ENCODE results near the gene ABCG1.

Gene ABCG1

GRCh38 chr21:42215942-42216725 is 2.8 kb upstream of the ABCG1 start:
- DNase-seq, result no peak

- no peak for DNase-seq
Measured at GRCh38 chr21:42216726-42217572, 2.0 kb upstream of the ABCG1 start.

GRCh38 chr21:42219606-42220137 is 732 bp downstream of the ABCG1 start:
- DNase-seq, result no peak

GRCh38 chr21:42220138-42220701 is 1.3 kb downstream of the ABCG1 start:
- DNase-seq, result peak; percentile 97

GRCh38 chr21:42221581-42222345 is 2.8 kb downstream of the ABCG1 start:
- peak; percentile 74 for DNase-seq

GRCh38 chr21:42222386-42222785 is 3.4 kb downstream of the ABCG1 start:
- DNase-seq, result no peak

GRCh38 chr21:42222821-42223390 is 4.0 kb downstream of the ABCG1 start:
- DNase-seq, result no peak

- no peak for DNase-seq
Measured at GRCh38 chr21:42223826-42224575, 5.1 kb downstream of the ABCG1 start.

GRCh38 chr21:42225042-42225441 is 6.1 kb downstream of the ABCG1 start:
- no peak for DNase-seq

- no peak for DNase-seq
Measured at GRCh38 chr21:42225571-42226155, 6.7 kb downstream of the ABCG1 start.

- DNase-seq, result peak; percentile 48
Measured at GRCh38 chr21:42226626-42227025, 7.7 kb downstream of the ABCG1 start.

GRCh38 chr21:42227909-42228708 is 9.2 kb downstream of the ABCG1 start:
- peak; percentile 49 for DNase-seq

GRCh38 chr21:42228709-42229220 is 9.8 kb downstream of the ABCG1 start:
- DNase-seq, result no peak

- no peak for DNase-seq
Measured at GRCh38 chr21:42229676-42230075, 10.7 kb downstream of the ABCG1 start.

- DNase-seq, result peak; percentile 14
Measured at GRCh38 chr21:42230178-42230577, 11.2 kb downstream of the ABCG1 start.

GRCh38 chr21:42230636-42231035 is 11.7 kb downstream of the ABCG1 start:
- no peak for DNase-seq

- no peak for DNase-seq
Measured at GRCh38 chr21:42231756-42232155, 12.8 kb downstream of the ABCG1 start.

GRCh38 chr21:42232176-42232825 is 13.4 kb downstream of the ABCG1 start:
- DNase-seq, result no peak

All from eye (tissue), 1 donor.